Endothelial cell of umbilical vein (primary cell): Measurements from ENCODE around the gene CSNK1G2. TPM values are rescaled to one million over a fixed set of nuclear protein-coding genes. Genes with fewer than 3 reads are reported as not detected.

Experiments
- BruUV-seq: library from RNA; stranded (reverse); fragments of 400-500 nt; replicated peaks from 2 replicates; lab custom pipeline; 2021; lab: Mats Ljungman, UMichigan
- CTCF ChIA-PET: fragments of 300-600, 350-600 bp; sonication (Branson Sonifier 250); formaldehyde crosslinking; loops from one replicate; lab custom pipeline; 2021; ENCODE audit warnings: antibody characterized with exemption, inconsistent platforms; lab: Charles Lee
- POLR2A ChIA-PET: fragments of 300-600, 350-600 bp; sonication (Branson Sonifier 250); formaldehyde crosslinking; loops from one replicate; lab custom pipeline; 2021; ENCODE audit warnings: antibody characterized with exemption, inconsistent platforms; lab: Charles Lee
- DNase-seq: peaks from one replicate; pipeline ENCODE4 v3.0.0-alpha.2; 2011; ENCODE audit warnings: low read depth, low spot score
- FAIRE-seq: peaks from 2 replicates; lab custom pipeline; 2011; peaks lifted over from hg19 to GRCh38; lab: Jason Lieb, UNC
- H2AFZ ChIP-seq: 2 replicates; pipeline ENCODE4 v1.6.0; 2012; ENCODE audit warnings: low read depth, low read length, control low read depth, inconsistent platforms
- H3K27ac ChIP-seq: 2 replicates; pipeline ENCODE4 v1.5.1; 2011; ENCODE audit warnings: low read depth, mild to moderate bottlenecking, control low read depth, low read length, moderate library complexity; ENCODE audit not compliant: insufficient read depth
- H3K27me3 ChIP-seq, 2 experiments: 2 replicates each; pipeline versions ENCODE4 v1.6.0 to v1.6.1; 2011; ENCODE audit warnings: low read length in 2 of 2, mixed read lengths in 1 of 2; ENCODE audit not compliant: control insufficient read depth in 2 of 2, insufficient read depth in 2 of 2
- H3K36me3 ChIP-seq, 2 experiments: 2 replicates in 1 of 2; 3 replicates in 1 of 2; pipeline ENCODE4 v1.5.1; 2011; ENCODE audit warnings: low read length in 2 of 2, mild to moderate bottlenecking in 1 of 2, moderate library complexity in 1 of 2; ENCODE audit not compliant: control insufficient read depth in 2 of 2, insufficient read depth in 2 of 2; ENCODE audit errors: extremely low read depth in 1 of 2
- H3K4me1 ChIP-seq: 3 replicates; pipeline ENCODE4 v1.5.1; 2011; ENCODE audit warnings: mild to moderate bottlenecking, low read length; ENCODE audit not compliant: control insufficient read depth, insufficient read depth; ENCODE audit errors: extremely low read depth
- H3K4me2 ChIP-seq: 2 replicates; pipeline ENCODE4 v1.6.1; 2011; ENCODE audit warnings: low read length, control low read depth, mixed read lengths; ENCODE audit not compliant: insufficient read depth
- H3K4me3 ChIP-seq, 3 experiments: fragments of 200-600 bp in 1 of 3; sonication (generic), shearing (Covaris generic) in 1 of 3; replicated peaks in 1 of 3; 2 replicates each; pipeline ENCODE4 v1.5.1; 2011 to 2016; ENCODE audit warnings: control low read depth in 3 of 3, low read length in 3 of 3, mild to moderate bottlenecking in 2 of 3, inconsistent platforms in 1 of 3, low read depth in 1 of 3, moderate library complexity in 1 of 3; ENCODE audit not compliant: insufficient read depth in 1 of 3
- H3K79me2 ChIP-seq: 2 replicates; pipeline ENCODE4 v1.6.0; 2012; ENCODE audit warnings: low read length, inconsistent platforms; ENCODE audit not compliant: control insufficient read depth, insufficient read depth
- H3K9ac ChIP-seq: replicated peaks from 2 replicates; pipeline ENCODE3; 2011; ENCODE audit warnings: low read length, control low read depth; ENCODE audit not compliant: insufficient read depth; ENCODE audit errors: extremely low read depth
- H3K9me1 ChIP-seq: replicated peaks from 3 replicates; pipeline ENCODE4 v1.6.0; 2011; ENCODE audit warnings: mild to moderate bottlenecking, low read length; ENCODE audit not compliant: control insufficient read depth, insufficient read depth; ENCODE audit errors: extremely low read depth
- H3K9me3 ChIP-seq: replicated peaks from 2 replicates; pipeline ENCODE4 v1.5.1; 2012; ENCODE audit warnings: low read length, inconsistent platforms; ENCODE audit not compliant: control insufficient read depth, insufficient read depth
- H4K20me1 ChIP-seq: replicated peaks from 2 replicates; pipeline ENCODE3; 2011; ENCODE audit warnings: mild to moderate bottlenecking, low read length; ENCODE audit not compliant: control insufficient read depth, insufficient read depth; ENCODE audit errors: extremely low read depth
- EZH2 ChIP-seq: IDR thresholded peaks from 2 replicates; pipeline ENCODE4 v1.6.1; 2012; ENCODE audit warnings: borderline replicate concordance, low read depth, mild to moderate bottlenecking, moderate library complexity, low read length, inconsistent platforms; ENCODE audit not compliant: severe bottlenecking
- FOS ChIP-seq: IDR thresholded peaks from 2 replicates; pipeline ENCODE4 v1.6.1; 2011; ENCODE audit warnings: mild to moderate bottlenecking, low read length, moderate library complexity, borderline replicate concordance; ENCODE audit not compliant: insufficient read depth
- GATA2 ChIP-seq: IDR thresholded peaks from 2 replicates; pipeline ENCODE4 v1.7.0; 2011; ENCODE audit warnings: low read depth, mild to moderate bottlenecking, moderate library complexity, mixed read lengths, low read length; ENCODE audit not compliant: insufficient read length, insufficient read depth
- JUN ChIP-seq: IDR thresholded peaks from 2 replicates; pipeline ENCODE4 v1.6.1; 2011; ENCODE audit warnings: borderline replicate concordance, low read depth; ENCODE audit not compliant: insufficient read length, insufficient read depth
- MYC ChIP-seq: IDR thresholded peaks from one replicate; pipeline ENCODE4 v1.6.1; 2011; ENCODE audit warnings: mild to moderate bottlenecking, low read depth, low read length
- POLR2A ChIP-seq: IDR thresholded peaks from 2 replicates; pipeline ENCODE4 v1.6.1; 2012; ENCODE audit warnings: low read depth, mild to moderate bottlenecking, control low read depth, low read length
- POLR2AphosphoS5 ChIP-seq: IDR thresholded peaks from 2 replicates; pipeline ENCODE4 v1.6.1; 2012; ENCODE audit warnings: low read depth, mild to moderate bottlenecking, control low read depth, low read length, moderate library complexity; ENCODE audit not compliant: insufficient read depth
- dilution Hi-C: fragments of 300-500 bp; cut with MboI; formaldehyde crosslinking; loops from one replicate; pipeline ENCODE4 v1.15.0; 2019; ENCODE audit warnings: low sequenced_read_pairs; ENCODE audit not compliant: extremely low pct_ligation_motif_present
- intact Hi-C: fragments of 100-400 bp; cut with micrococcal nuclease; formaldehyde crosslinking; loops from one replicate; pipeline ENCODE4 v1.10.0; 2022
- polyA plus RNA-seq, 4 experiments: library from polyadenylated mRNA; depleted of rRNA in 3 of 4; stranded (reverse) in 3 of 4; unstranded in 1 of 4; fragments of >200 nt; gene quantifications; 2 replicates each; pipeline versions ENCODE4 v1.2.1 to v1.2.3, GENCODE V29; 2011 to 2012; ENCODE audit warnings: missing spikeins in 1 of 4
- total RNA-seq: library from RNA; stranded (reverse); gene quantifications from 2 replicates; pipeline ENCODE4 v1.2.3, GENCODE V29; 2021
- TF ChIP-seq, protein P1 (sequence below): IDR thresholded peaks from 2 replicates; pipeline ENCODE4 v1.6.1; 2011; ENCODE audit not compliant: insufficient read depth, insufficient read length
- TF ChIP-seq, protein P2 (sequence below), 2 donors: IDR thresholded peaks; 1 replicate in 1 of 2; 2 replicates in 1 of 2; pipeline ENCODE4 v1.5.1; 2011; ENCODE audit warnings: low read length in 2 of 2, mild to moderate bottlenecking in 2 of 2, moderate library complexity in 2 of 2, control low read depth in 1 of 2, inconsistent platforms in 1 of 2, low read depth in 1 of 2; ENCODE audit not compliant: insufficient read depth in 1 of 2; ENCODE audit errors: extremely low read depth in 1 of 2

Gene CSNK1G2
- total and polyA plus RNA-seq, 2 donors (not counting 3 experiments of a cell fraction or from before 2014, with no cell fraction given) = 96.6 to 110 TPM

DNA sequence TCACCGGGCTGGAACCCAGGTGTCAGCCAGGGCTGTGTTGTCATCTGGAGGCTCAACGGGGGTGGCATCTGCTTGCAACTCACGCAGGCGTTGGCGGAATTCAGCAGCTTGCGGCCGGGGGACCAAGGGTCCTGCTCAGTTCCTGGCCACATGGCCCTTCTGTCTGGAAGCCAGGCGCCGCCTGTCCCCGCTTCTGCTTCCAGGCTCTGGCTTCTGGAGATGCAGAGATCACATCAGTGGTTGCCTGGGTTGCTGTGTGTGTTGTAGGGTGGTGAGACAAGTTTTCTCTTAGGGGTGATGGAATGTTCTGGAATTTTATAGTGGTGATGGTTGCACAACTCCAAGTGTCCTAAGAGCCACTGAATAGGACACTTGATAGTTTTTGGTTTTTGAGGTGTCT lies 30.8 kb upstream of the CSNK1G2 start:
- Histone ChIP-seq H3K27me3 (no peaks in the 10 kb centered on the region), H2AFZ (no peak overlapping the region), H3K27ac (no peak overlapping the region), H3K36me3 (peaks cover 0 to 13% of the 10 kb centered on the region in 2 experiments), H3K79me2 (peaks cover 60% of the 10 kb centered on the region), H3K4me1 (no peaks in the 10 kb centered on the region), H3K4me2 (no peak overlapping the region), H3K9me1 (no peaks in the 10 kb centered on the region), H3K9ac (no peak overlapping the region), H4K20me1 (no peaks in the 10 kb centered on the region), H3K9me3 (no peaks in the 10 kb centered on the region), H3K4me3 (no peak overlapping the region)
- intact Hi-C loops (no loop called here), dilution Hi-C loops (no loop called here)
- CTCF ChIA-PET = no interaction called here
- POLR2A ChIA-PET = no interaction called here
- no TSS peak for BruUV-seq
- TF ChIP-seq JUN (no peak), POLR2AphosphoS5 (no peak), MYC (no peak), GATA2 (no peak)
- DNase-seq (no peak), FAIRE-seq (no peak)

DNA sequence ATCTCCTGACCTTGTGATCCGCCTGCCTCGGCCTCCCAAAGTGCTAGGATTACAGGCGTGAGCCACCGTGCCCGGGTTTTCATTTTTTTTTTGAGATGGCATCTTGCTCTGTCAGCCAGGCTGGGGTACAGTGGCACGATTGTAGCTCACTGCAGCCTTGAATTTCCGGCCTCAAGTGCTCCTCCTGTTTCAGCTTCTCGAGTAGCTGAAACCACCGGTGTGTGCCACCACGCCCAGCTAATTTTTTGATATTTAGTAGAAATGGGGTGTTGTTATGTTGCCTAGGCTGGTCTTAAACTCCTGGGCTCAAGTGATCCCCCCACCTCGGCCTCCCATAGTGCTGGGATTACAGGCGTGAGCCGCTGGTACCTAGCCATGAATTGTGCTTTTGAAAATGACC lies 29.9 kb upstream of the CSNK1G2 start:
- intact Hi-C loops = no loop called here
- Histone ChIP-seq H3K27ac (no peak overlapping the region), H3K4me2 (no peak overlapping the region), H3K79me2 (peaks cover 55% of the 10 kb centered on the region), H3K36me3 (peaks cover 0 to 13% of the 10 kb centered on the region in 2 experiments), H3K9ac (no peak overlapping the region), H4K20me1 (no peaks in the 10 kb centered on the region), H3K4me1 (no peaks in the 10 kb centered on the region), H3K4me3 (no peak overlapping the region), H3K9me1 (no peaks in the 10 kb centered on the region), H3K27me3 (no peaks in the 10 kb centered on the region), H3K9me3 (no peaks in the 10 kb centered on the region), H2AFZ (no peak overlapping the region)
- FAIRE-seq = peak; percentile 55
- DNase-seq = no peak
- ChIA-PET CTCF (interaction anchor here (0.6 to 0.7 kb wide), 2 partner anchors 13 kb away, joined by 3 read pairs; no protein-coding TSS in a partner anchor), POLR2A (no interaction called here)
- no TSS peak for BruUV-seq
- no peak for TF ChIP-seq EZH2
- no peak for TF ChIP-seq MYC
- TF ChIP-seq FOS = no peak
- no peak for TF ChIP-seq POLR2AphosphoS5
- TF ChIP-seq, protein P1, sequence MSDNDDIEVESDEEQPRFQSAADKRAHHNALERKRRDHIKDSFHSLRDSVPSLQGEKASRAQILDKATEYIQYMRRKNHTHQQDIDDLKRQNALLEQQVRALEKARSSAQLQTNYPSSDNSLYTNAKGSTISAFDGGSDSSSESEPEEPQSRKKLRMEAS = no peak
- TF ChIP-seq POLR2A = no peak
- TF ChIP-seq JUN = no peak
- TF ChIP-seq GATA2 = no peak
- TF ChIP-seq, protein P2, sequence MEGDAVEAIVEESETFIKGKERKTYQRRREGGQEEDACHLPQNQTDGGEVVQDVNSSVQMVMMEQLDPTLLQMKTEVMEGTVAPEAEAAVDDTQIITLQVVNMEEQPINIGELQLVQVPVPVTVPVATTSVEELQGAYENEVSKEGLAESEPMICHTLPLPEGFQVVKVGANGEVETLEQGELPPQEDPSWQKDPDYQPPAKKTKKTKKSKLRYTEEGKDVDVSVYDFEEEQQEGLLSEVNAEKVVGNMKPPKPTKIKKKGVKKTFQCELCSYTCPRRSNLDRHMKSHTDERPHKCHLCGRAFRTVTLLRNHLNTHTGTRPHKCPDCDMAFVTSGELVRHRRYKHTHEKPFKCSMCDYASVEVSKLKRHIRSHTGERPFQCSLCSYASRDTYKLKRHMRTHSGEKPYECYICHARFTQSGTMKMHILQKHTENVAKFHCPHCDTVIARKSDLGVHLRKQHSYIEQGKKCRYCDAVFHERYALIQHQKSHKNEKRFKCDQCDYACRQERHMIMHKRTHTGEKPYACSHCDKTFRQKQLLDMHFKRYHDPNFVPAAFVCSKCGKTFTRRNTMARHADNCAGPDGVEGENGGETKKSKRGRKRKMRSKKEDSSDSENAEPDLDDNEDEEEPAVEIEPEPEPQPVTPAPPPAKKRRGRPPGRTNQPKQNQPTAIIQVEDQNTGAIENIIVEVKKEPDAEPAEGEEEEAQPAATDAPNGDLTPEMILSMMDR (IDR thresholded peaks at IDR 0.05; ENCODE audit: extremely low read depth in 1 of 2, insufficient read depth in 1 of 2, low read depth in 1 of 2, low read length in 2 of 2) = no peak
- dilution Hi-C loops = no loop called here
